Measurements from ENCODE around the gene URB2. TPM values are rescaled to one million over a fixed set of nuclear protein-coding genes. Genes with fewer than 3 reads are reported as not detected.

The URB2 gene
- total RNA-seq, 1 experiment from 2014 or later = 21.9 TPM

GRCh38 chr1:229655781-229656180, 29.7 kb downstream of the URB2 start:
- no peaks in the 10 kb centered on the region for H3K4me1 ChIP-seq (ENCODE audit: control insufficient read depth, insufficient read depth, low read length)
- no peak for ATAC-seq
- no peak overlapping the region for H3K4me3 ChIP-seq (ENCODE audit: low read depth in 2 of 2, low read length in 2 of 2)
- no peak overlapping the region for H3K27ac ChIP-seq (ENCODE audit: low read length)
- ChIA-PET CTCF (interaction anchor here (0.6 kb wide), 1 partner anchor 296 kb away, joined by 3 read pairs; no protein-coding TSS in a partner anchor), POLR2A (no interaction called here)
- in situ Hi-C loops (cut with HindIII; ENCODE audit: low pct_unique_long_range_greater_than_20kb, low sequenced_read_pairs) = no loop called here
- no peaks in the 10 kb centered on the region for H3K9me3 ChIP-seq (ENCODE audit: control insufficient read depth, insufficient read depth, low read depth, low read length)
- no peak for DNase-seq (ENCODE audit: low read depth, low spot score)
- BruUV-seq (replicated peaks) = no TSS peak
- TF ChIP-seq REST (IDR thresholded peaks at IDR 0.05; ENCODE audit: insufficient read depth in 1 of 2, low read depth in 2 of 2, low read length in 1 of 2) (no peak), CTCF (IDR thresholded peaks at IDR 0.05) (no peak), SIN3A (IDR thresholded peaks at IDR 0.05; ENCODE audit: borderline replicate concordance, insufficient read depth, low read depth, low read length) (no peak), TCF7L2 (IDR thresholded peaks at IDR 0.05; ENCODE audit: low read depth, low read length) (no peak), POLR2AphosphoS5 (IDR thresholded peaks at IDR 0.05; ENCODE audit: low read depth, low read length) (no peak)
- peaks cover 26% of the 10 kb centered on the region for H3K36me3 ChIP-seq (ENCODE audit: control insufficient read depth, insufficient read depth, low read length)
- intact Hi-C loops (cut with micrococcal nuclease; ENCODE audit: unreplicated experiment) = no loop called here
- no peaks in the 10 kb centered on the region for H3K27me3 ChIP-seq (ENCODE audit: control insufficient read depth, insufficient read depth, low read length)

- DNase-seq (ENCODE audit: low read depth, low spot score) (no peak), ATAC-seq (no peak)
- H3K9me3 ChIP-seq (ENCODE audit: control insufficient read depth, insufficient read depth, low read depth, low read length) = no peaks in the 10 kb centered on the region
- no peaks in the 10 kb centered on the region for H3K4me1 ChIP-seq (ENCODE audit: control insufficient read depth, insufficient read depth, low read length)
- H3K36me3 ChIP-seq (ENCODE audit: control insufficient read depth, insufficient read depth, low read length) = peaks cover 14% of the 10 kb centered on the region
- no TSS peak for BruUV-seq (replicated peaks)
- H3K27me3 ChIP-seq (ENCODE audit: control insufficient read depth, insufficient read depth, low read length) = no peaks in the 10 kb centered on the region
- intact Hi-C loops (cut with micrococcal nuclease; ENCODE audit: unreplicated experiment) (no loop called here), in situ Hi-C loops (cut with HindIII; ENCODE audit: low pct_unique_long_range_greater_than_20kb, low sequenced_read_pairs) (no loop called here)
- POLR2A ChIA-PET = no interaction called here
- H3K27ac ChIP-seq (ENCODE audit: low read length) = no peak overlapping the region
- CTCF ChIA-PET = no interaction called here
- TF ChIP-seq REST (IDR thresholded peaks at IDR 0.05; ENCODE audit: insufficient read depth in 1 of 2, low read depth in 2 of 2, low read length in 1 of 2) (no peak), TCF7L2 (IDR thresholded peaks at IDR 0.05; ENCODE audit: low read depth, low read length) (no peak), SIN3A (IDR thresholded peaks at IDR 0.05; ENCODE audit: borderline replicate concordance, insufficient read depth, low read depth, low read length) (no peak), POLR2AphosphoS5 (IDR thresholded peaks at IDR 0.05; ENCODE audit: low read depth, low read length) (no peak), CTCF (IDR thresholded peaks at IDR 0.05) (no peak)
- H3K4me3 ChIP-seq (ENCODE audit: low read depth in 2 of 2, low read length in 2 of 2) = no peak overlapping the region
These were observed 32.1 kb downstream of the URB2 start for GRCh38 chr1:229657993-229658755.

Data from Panc1 (cell line).